ENCODE results near the gene TUBB2A. TPM values are rescaled to one million over a fixed set of nuclear protein-coding genes. Genes with fewer than 3 reads are reported as not detected.

TUBB2A gene
- total and polyA plus RNA-seq, 2 of the 8 experiments (the other 6 are each of a cell fraction or from before 2014, with no cell fraction given): 315 to 330 TPM

DNA sequence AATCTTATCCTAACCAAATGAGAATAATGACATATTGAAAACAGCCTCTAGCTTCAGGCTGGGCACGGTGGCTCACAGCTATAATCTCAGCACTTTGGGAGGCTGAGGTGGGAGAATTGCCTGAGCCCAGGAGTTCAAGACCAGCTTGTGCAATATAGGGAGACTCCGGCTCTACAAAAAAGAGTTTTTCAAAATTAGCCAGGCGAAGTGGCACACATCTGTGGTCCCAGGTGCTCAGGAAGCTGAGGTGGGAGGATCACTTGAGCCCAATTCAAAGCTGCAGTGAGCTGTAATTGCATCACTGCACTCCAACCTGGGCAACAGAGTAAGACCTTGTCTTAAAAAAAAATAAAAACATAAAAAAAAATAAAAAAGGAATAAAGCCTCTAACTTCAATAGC is 4.7 kb downstream of the TUBB2A start (continued):
- no peak for TF ChIP-seq RFX5 (IDR thresholded peaks at IDR 0.05; ENCODE audit: borderline replicate concordance, low read depth, low read length)
- TF ChIP-seq SIX5 (IDR thresholded peaks at IDR 0.05; ENCODE audit: low read depth, low read length): no peak
- no peak for TF ChIP-seq CREB1 (IDR thresholded peaks at IDR 0.05)
- no peak for TF ChIP-seq EGR1 (IDR thresholded peaks at IDR 0.05; ENCODE audit: borderline replicate concordance, low read depth, low read length)
- TF ChIP-seq NRF1 (IDR thresholded peaks at IDR 0.05; ENCODE audit: low read depth, low read length): no peak
- no peak for TF ChIP-seq SRF (IDR thresholded peaks at IDR 0.05; ENCODE audit: low read depth, low read length)
- TF ChIP-seq NANOG (IDR thresholded peaks at IDR 0.05; ENCODE audit: insufficient read depth, low read depth, low read length, poor library complexity, severe bottlenecking): no peak
